ENCODE data around the gene CSKMT. TPM values are rescaled to one million over a fixed set of nuclear protein-coding genes. Genes with fewer than 3 reads are reported as not detected.
A peak's percentile ranks its signal among the peaks of the same experiment; 100 is the strongest.

CSKMT gene
- total RNA-seq, 1 experiment from 2014 or later, result 4.5 TPM

- no peaks in the 10 kb centered on the region for H4K20me1 ChIP-seq (ENCODE audit: insufficient read depth, low read depth, low read length)
- H2AFZ ChIP-seq (ENCODE audit: low read length), result no peak overlapping the region
- H3K9ac ChIP-seq (ENCODE audit: low read length), result no peak overlapping the region
- H3K36me3 ChIP-seq (ENCODE audit: insufficient read depth, low read length), result peaks cover 45% of the 10 kb centered on the region; the same call in 1 of the 2 replicates
- H3K27ac ChIP-seq (ENCODE audit: low read length), result no peak overlapping the region
- H3K4me2 ChIP-seq (ENCODE audit: low read depth, low read length, poor library complexity, severe bottlenecking), result no peak overlapping the region
- no peaks in the 10 kb centered on the region for H3K9me2 ChIP-seq (replicated peaks; ENCODE audit: insufficient read depth, low read length)
- H3K4me3 ChIP-seq (ENCODE audit: low read length), result no peak overlapping the region
- H3K27me3 ChIP-seq (ENCODE audit: low read length), result no peaks in the 10 kb centered on the region
- DNase-seq, result no peak
- no peaks in the 10 kb centered on the region for H3K9me3 ChIP-seq (ENCODE audit: low read length)
- H3K79me2 ChIP-seq (ENCODE audit: low read length), result peaks cover 7% of the 10 kb centered on the region
- no peaks in the 10 kb centered on the region for H3K4me1 ChIP-seq (ENCODE audit: low read length)
Measured at GRCh38 chr11:62632492-62632891, 32.6 kb upstream of the CSKMT start.

GRCh38 chr11:62644220-62644619 is 20.9 kb upstream of the CSKMT start:
- peaks cover 5% of the 10 kb centered on the region for H4K20me1 ChIP-seq (ENCODE audit: insufficient read depth, low read depth, low read length)
- H3K27me3 ChIP-seq (ENCODE audit: low read length), result no peaks in the 10 kb centered on the region
- no peak for DNase-seq
- no peak overlapping the region for H3K4me3 ChIP-seq (ENCODE audit: low read length)
- no peaks in the 10 kb centered on the region for H3K9me2 ChIP-seq (replicated peaks; ENCODE audit: insufficient read depth, low read length)
- H3K79me2 ChIP-seq (ENCODE audit: low read length), result peaks cover 61% of the 10 kb centered on the region
- no peak overlapping the region for H3K27ac ChIP-seq (ENCODE audit: low read length)
- H3K4me1 ChIP-seq (ENCODE audit: low read length), result peaks cover 15% of the 10 kb centered on the region
- H3K36me3 ChIP-seq (ENCODE audit: insufficient read depth, low read length), result peaks cover 15% of the 10 kb centered on the region; the same call in 1 of the 2 replicates
- no peak overlapping the region for H2AFZ ChIP-seq (ENCODE audit: low read length)
- no peaks in the 10 kb centered on the region for H3K9me3 ChIP-seq (ENCODE audit: low read length)
- no peak overlapping the region for H3K9ac ChIP-seq (ENCODE audit: low read length)
- peak overlapping the region; percentile 72 for H3K4me2 ChIP-seq (ENCODE audit: low read depth, low read length, poor library complexity, severe bottlenecking)

GRCh38 chr11:62645671-62645945 is 19.5 kb upstream of the CSKMT start:
- Histone ChIP-seq H3K9ac (ENCODE audit: low read length) (peak overlapping the region; percentile 95), H4K20me1 (ENCODE audit: insufficient read depth, low read depth, low read length) (peaks cover 5% of the 10 kb centered on the region), H3K4me2 (ENCODE audit: low read depth, low read length, poor library complexity, severe bottlenecking) (peak overlapping the region; percentile 72), H3K79me2 (ENCODE audit: low read length) (peaks cover 57% of the 10 kb centered on the region), H3K9me3 (ENCODE audit: low read length) (no peaks in the 10 kb centered on the region), H2AFZ (ENCODE audit: low read length) (no peak overlapping the region), H3K27me3 (ENCODE audit: low read length) (no peaks in the 10 kb centered on the region), H3K4me1 (ENCODE audit: low read length) (peaks cover 15% of the 10 kb centered on the region), H3K27ac (ENCODE audit: low read length) (peak overlapping the region; percentile 73), H3K36me3 (ENCODE audit: insufficient read depth, low read length) (peaks cover 11% of the 10 kb centered on the region; the same call in 1 of the 2 replicates), H3K9me2 (replicated peaks; ENCODE audit: insufficient read depth, low read length) (no peaks in the 10 kb centered on the region), H3K4me3 (ENCODE audit: low read length) (peak overlapping the region; percentile 95)
- no peak for DNase-seq

DNA sequence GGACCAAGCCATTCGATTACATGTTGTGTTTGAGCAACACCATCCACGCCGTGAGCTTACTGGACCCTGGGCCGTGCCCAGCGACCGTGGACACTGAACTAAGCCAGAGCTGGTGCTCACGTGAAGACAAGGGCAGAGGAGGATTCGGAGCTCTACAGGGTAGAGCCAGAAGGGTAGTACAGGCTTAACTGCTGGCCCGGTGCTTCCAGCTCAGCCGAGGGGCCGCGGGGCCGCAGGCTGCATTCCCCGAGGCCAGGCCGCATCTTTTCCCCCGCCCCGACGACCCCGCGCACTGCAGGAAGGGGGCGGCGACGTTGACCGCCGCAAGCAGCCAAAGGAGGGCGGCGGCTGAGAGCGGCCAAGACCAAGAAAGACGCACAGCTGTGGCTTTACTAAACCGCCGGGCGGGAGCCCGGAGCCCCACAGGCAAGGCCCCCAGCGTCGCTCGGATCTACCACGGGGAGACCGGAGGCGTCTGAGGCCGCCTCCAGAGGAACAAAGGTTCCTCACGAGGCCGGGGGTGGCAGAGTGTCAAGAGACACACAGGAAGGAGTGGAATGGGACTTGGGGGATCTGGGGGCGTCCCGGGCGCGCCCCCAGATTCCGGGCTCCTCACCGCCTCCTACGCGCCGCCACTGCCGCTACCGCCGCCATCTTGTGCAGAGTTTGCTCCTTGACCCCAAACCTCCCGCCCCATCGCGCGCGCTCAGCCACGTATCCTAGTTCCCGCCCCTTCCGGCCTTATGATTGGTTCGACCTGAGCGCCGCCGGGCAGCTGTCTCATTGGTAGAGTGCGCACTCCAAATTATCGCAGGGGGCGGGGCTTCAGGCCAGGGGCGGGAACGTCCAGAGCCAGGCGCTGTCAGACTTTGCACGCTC is 18.9 kb upstream of the CSKMT start, which contains the start of gene GANAB:
Gene GANAB (minus strand): TSS at position 668 of the 879 bp plus-strand sequence. CDS start 14 bp downstream, at position 654.
- H4K20me1 ChIP-seq (ENCODE audit: insufficient read depth, low read depth, low read length), result peaks cover 5% of the 10 kb centered on the region
- no peaks in the 10 kb centered on the region for H3K27me3 ChIP-seq (ENCODE audit: low read length)
- peak within 1 kb of the TSS; percentile 72 for H3K4me2 ChIP-seq (ENCODE audit: low read depth, low read length, poor library complexity, severe bottlenecking)
- peaks cover 58% of the 10 kb centered on the region for H3K79me2 ChIP-seq (ENCODE audit: low read length)
- peaks cover 13% of the 10 kb centered on the region; the same call in 1 of the 2 replicates for H3K36me3 ChIP-seq (ENCODE audit: insufficient read depth, low read length)
- H3K9ac ChIP-seq (ENCODE audit: low read length), result peak within 1 kb of the TSS; percentile 95
- peak; percentile 99 for DNase-seq
- peaks cover 15% of the 10 kb centered on the region for H3K4me1 ChIP-seq (ENCODE audit: low read length)
- H2AFZ ChIP-seq (ENCODE audit: low read length), result no peak within 1 kb of the TSS
- H3K9me2 ChIP-seq (replicated peaks; ENCODE audit: insufficient read depth, low read length), result no peaks in the 10 kb centered on the region
- H3K4me3 ChIP-seq (ENCODE audit: low read length), result peak within 1 kb of the TSS; percentile 95
- no peaks in the 10 kb centered on the region for H3K9me3 ChIP-seq (ENCODE audit: low read length)
- H3K27ac ChIP-seq (ENCODE audit: low read length), result peak within 1 kb of the TSS; percentile 73

GRCh38 chr11:62646825-62647608 is 18.1 kb upstream of the CSKMT start:
- Histone ChIP-seq H3K79me2 (ENCODE audit: low read length) (peaks cover 59% of the 10 kb centered on the region), H2AFZ (ENCODE audit: low read length) (no peak overlapping the region), H3K9me2 (replicated peaks; ENCODE audit: insufficient read depth, low read length) (no peaks in the 10 kb centered on the region), H4K20me1 (ENCODE audit: insufficient read depth, low read depth, low read length) (peaks cover 5% of the 10 kb centered on the region), H3K9me3 (ENCODE audit: low read length) (no peaks in the 10 kb centered on the region), H3K4me1 (ENCODE audit: low read length) (peaks cover 23% of the 10 kb centered on the region), H3K36me3 (ENCODE audit: insufficient read depth, low read length) (peaks cover 13% of the 10 kb centered on the region; the same call in 1 of the 2 replicates), H3K27me3 (ENCODE audit: low read length) (no peaks in the 10 kb centered on the region), H3K4me2 (ENCODE audit: low read depth, low read length, poor library complexity, severe bottlenecking) (peak overlapping the region; percentile 54), H3K27ac (ENCODE audit: low read length) (no peak overlapping the region), H3K9ac (ENCODE audit: low read length) (peak overlapping the region; percentile 39; the same call in 1 of the 2 replicates), H3K4me3 (ENCODE audit: low read length) (0 out of 2 replicates have a peak overlapping the region, but pooled peaks have one; percentile 32)
- no peak for DNase-seq

DNA sequence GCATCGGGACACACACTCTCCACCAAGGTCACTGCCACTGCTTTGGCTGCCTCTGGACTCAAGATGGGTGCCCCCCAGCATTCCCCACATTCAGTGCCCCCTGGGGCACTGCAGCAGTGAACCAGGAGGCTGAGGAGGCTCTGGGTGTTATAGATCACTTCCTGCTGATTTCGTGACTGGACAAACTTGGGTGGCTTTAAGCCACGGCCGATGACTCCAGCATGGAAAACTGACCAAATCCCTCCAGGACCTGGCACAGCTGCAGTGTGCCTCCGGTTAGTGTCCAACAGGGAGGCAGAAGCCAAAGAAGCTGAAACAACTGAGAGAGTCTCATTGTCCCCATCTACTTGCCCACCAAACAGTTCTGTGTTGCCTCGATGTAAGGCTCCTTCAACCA is 17.5 kb upstream of the CSKMT start:
- no peak for DNase-seq
- Histone ChIP-seq H2AFZ (ENCODE audit: low read length) (no peak overlapping the region), H3K79me2 (ENCODE audit: low read length) (peaks cover 59% of the 10 kb centered on the region), H3K9me2 (replicated peaks; ENCODE audit: insufficient read depth, low read length) (no peaks in the 10 kb centered on the region), H3K27me3 (ENCODE audit: low read length) (no peaks in the 10 kb centered on the region), H3K4me1 (ENCODE audit: low read length) (peaks cover 27% of the 10 kb centered on the region), H3K4me3 (ENCODE audit: low read length) (no peak overlapping the region), H3K9ac (ENCODE audit: low read length) (no peak overlapping the region; the same call in 1 of the 2 replicates), H3K9me3 (ENCODE audit: low read length) (no peaks in the 10 kb centered on the region), H4K20me1 (ENCODE audit: insufficient read depth, low read depth, low read length) (peaks cover 5% of the 10 kb centered on the region), H3K27ac (ENCODE audit: low read length) (no peak overlapping the region), H3K36me3 (ENCODE audit: insufficient read depth, low read length) (peaks cover 12% of the 10 kb centered on the region; the same call in 1 of the 2 replicates), H3K4me2 (ENCODE audit: low read depth, low read length, poor library complexity, severe bottlenecking) (no peak overlapping the region)

GRCh38 chr11:62648185-62648966 is 16.7 kb upstream of the CSKMT start:
- H3K9ac ChIP-seq (ENCODE audit: low read length), result no peak overlapping the region
- no peak overlapping the region for H3K4me3 ChIP-seq (ENCODE audit: low read length)
- no peak overlapping the region for H3K27ac ChIP-seq (ENCODE audit: low read length)
- H4K20me1 ChIP-seq (ENCODE audit: insufficient read depth, low read depth, low read length), result peaks cover 5% of the 10 kb centered on the region
- no peaks in the 10 kb centered on the region for H3K9me2 ChIP-seq (replicated peaks; ENCODE audit: insufficient read depth, low read length)
- no peaks in the 10 kb centered on the region for H3K9me3 ChIP-seq (ENCODE audit: low read length)
- peaks cover 56% of the 10 kb centered on the region for H3K79me2 ChIP-seq (ENCODE audit: low read length)
- no peak for DNase-seq
- H3K4me2 ChIP-seq (ENCODE audit: low read depth, low read length, poor library complexity, severe bottlenecking), result no peak overlapping the region
- peaks cover 7% of the 10 kb centered on the region; the same call in 1 of the 2 replicates for H3K36me3 ChIP-seq (ENCODE audit: insufficient read depth, low read length)
- no peaks in the 10 kb centered on the region for H3K27me3 ChIP-seq (ENCODE audit: low read length)
- peaks cover 27% of the 10 kb centered on the region for H3K4me1 ChIP-seq (ENCODE audit: low read length)
- no peak overlapping the region for H2AFZ ChIP-seq (ENCODE audit: low read length)

Data from Karpas-422 (cell line).